GM18511 (cell line): ENCODE results near the gene HPS3.
A peak's percentile ranks its signal among the peaks of the same experiment; 100 is the strongest.
"Not testable (repeated sequence)": the region's sequence is repeated elsewhere in the genome, so short reads cannot be mapped to it uniquely, and the experiment has no call there.

Experiments used
- ATAC-seq: cut with Tn5 transposase; IDR thresholded peaks from one replicate; pipeline ENCODE4 v1.9.1; 2021; ENCODE audit warnings: mild to moderate bottlenecking, moderate library complexity; ENCODE audit not compliant: unreplicated experiment

HPS3 gene

DNA sequence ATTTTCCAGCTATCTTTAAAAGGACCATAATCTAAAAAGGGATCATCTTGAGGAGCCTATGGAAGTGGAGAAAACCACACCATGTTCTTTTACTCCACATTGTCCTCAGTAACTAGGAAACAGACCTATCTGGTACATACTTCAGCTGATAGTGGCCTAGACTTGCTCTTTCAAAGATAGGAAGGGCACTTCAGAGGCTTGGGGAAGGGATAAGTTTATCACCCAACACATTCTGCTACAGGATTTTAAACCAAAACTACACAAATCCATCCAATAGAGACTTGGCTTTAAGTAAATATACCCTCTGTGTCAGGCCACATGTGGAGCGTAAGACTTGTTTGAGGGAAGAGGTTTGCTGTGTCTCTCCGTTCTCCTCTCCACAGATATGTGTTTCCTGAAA, 56.8 kb downstream of the HPS3 start:
- ATAC-seq: no peak

DNA sequence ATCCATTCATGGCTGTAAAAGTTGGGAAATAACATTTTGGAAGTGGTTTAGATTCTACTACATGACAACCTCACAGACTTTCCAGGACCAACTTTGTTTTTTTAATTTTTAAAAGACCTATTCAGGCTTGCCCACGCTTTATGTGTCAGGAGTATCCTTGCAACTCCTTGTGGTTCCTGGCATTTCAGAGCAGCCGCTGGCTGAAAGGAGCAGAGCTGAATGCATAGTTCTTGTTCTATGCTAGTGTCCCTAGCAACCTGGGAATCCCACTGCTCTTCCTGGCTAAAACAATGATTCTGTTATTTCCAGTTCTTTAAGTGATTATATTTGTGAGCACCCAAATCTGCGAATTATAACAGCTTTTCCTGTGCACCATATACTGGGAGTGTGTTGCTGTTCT, 57.3 kb downstream of the HPS3 start:
- ATAC-seq: no peak

DNA sequence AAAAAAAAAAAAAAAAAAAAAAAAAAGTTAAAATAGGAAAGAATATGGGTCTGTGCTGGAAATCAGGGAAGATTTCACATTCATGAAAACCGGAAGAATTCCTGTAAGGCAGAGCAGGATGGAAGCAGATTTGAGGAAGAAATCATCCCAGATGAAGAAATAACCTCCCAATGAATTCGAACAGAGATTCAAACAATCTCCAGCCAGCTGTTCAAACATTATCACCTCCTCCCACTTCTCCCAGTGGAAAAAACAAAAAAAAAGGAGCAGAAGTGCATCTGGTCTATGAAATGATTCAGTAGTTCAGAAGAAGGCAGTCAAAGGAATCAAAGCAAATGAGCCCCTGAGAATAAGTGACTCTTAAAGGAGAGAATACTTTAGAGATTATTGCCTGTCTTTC, 59.1 kb downstream of the HPS3 start:
- ATAC-seq: no peak

GRCh38 chr3:149195221-149195620, 65.8 kb downstream of the HPS3 start:
- no peak for ATAC-seq

DNA sequence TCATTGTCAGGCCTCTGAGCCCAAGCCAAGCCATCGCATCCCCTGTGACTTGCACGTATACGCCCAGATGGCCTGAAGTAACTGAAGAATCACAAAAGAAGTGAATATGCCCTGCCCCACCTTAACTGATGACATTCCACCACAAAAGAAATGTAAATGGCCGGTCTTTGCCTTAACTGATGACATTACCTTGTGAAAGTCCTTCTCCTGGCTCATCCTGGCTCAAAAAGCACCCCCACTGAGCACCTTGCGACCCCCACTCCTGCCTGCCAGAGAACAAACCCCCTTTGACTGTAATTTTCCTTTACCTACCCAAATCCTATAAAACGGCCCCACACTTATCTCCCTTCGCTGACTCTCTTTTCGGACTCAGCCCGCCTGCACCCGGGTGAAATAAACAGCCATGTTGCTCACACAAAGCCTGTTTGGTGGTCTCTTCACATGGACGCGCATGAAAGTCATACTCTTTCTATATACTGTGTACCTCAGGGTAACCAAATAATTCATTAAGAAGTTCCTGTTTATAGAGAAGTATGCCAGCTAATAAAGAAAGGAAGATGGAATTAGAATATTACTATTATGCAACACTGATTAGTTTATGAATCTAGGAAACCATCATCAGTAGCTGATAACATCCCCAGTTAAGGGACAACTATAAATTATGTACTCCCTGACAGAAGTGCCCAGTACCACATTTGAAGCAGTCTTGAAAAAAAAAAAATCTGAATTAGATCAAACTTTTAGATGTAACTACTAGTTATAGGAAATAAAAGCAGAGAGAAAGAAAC, 67.6 kb downstream of the HPS3 start:
- not testable (repeated sequence) for ATAC-seq

DNA sequence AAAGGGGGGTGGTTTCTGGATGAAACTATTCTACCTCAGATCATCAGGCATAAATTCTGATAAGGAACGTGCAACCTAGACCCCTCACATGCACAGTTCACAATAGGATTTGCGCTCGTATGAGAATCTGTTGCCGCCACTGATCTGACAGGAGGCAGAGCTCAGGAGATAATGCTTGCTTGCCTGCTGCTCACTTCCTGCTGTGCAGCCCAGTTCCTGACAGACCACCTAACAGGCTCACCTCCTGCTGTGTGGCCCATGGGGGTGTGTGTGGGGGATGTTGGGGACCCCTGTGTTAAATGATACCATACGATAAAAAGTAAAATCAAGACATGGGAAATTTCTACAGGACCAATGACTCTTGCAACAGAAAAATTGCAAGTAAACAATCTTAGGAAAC, 68.2 kb downstream of the HPS3 start:
- ATAC-seq: no peak

DNA sequence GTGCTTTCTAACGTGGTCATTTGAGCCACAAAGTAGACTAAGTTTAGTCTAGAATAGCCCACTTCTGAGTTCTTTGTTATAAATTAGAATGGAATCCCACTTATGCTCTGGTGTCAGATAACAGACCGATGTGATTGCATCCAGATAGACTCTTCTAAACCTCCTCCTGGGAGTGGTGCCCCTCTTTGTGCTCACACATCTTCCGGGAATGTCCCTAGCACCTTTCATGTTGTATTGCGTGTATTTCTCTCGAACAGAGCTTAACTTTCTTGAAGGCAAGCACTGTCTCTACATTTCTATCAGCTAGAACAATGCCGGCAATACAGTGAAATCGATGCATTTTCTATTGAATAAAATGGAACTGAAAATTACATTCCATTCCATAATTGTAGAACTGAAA, 69.2 kb downstream of the HPS3 start:
- no peak for ATAC-seq

DNA sequence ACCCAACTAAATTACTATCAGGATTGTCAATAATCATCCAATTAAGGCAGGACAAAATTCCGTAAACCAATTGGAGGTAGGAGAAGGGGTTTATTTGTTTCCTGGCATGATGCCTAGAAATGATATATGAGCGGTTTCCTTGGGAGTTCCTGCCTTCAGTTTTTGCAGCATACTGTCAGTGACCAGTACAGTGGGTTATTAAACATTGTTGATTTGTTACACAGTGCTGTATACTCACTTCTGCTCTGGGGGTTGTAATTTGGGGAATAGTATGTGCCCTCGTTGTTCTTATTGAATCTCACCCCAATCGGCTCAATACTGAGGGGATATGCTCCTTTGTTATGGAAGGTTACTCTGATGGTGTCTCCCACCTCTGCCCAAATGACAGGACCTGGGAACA, 70.0 kb downstream of the HPS3 start:
- no peak for ATAC-seq

GRCh38 chr3:149203758-149204157, 74.3 kb downstream of the HPS3 start:
- ATAC-seq: peak; percentile 99

DNA sequence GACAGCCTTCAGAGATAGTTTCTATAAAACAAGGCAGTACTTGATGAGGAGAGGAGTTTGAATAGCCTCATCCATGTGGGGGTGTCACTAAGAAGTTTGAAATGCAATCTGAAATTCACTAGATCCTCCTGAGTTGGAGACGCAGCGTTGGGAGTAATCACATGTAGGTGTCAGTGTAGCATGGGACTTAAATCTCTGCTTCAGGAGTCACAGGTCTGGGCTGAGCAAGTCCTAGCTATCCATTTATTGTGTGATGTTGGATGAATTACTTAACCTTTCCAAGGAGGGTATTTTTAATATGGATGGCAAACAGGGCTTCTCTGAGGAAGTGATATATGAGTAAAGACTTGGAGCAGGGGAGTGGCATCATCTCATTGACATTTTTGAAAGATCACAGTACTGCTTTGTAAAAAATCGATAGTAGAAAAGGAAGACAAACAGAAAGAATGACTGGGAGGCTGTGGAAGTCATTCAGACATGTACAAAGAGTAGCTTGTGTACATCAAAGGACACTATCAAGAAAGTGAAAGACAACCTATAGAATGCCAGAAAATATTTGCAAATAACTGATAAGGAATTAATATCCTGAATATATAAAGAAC, 75.1 kb downstream of the HPS3 start:
- ATAC-seq: peak; percentile 13

DNA sequence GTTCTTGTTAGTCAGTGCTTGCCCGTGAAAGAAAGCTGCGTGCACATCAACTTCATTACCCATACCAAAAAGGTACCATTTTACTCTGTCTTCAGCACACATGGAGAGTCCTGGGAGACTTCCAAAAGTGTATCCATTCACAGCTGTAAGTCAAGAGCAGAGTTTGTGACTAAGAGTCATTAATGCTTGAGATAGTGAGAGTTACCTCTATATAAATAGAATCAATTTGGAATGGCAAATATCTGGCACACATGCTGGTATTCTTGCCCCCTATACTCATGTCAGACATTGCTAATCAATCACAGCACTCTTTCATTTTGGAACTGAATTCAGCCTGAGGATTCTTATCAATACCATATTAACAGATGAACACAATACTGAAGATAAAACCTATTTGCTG, 78.0 kb downstream of the HPS3 start:
- no peak for ATAC-seq

DNA sequence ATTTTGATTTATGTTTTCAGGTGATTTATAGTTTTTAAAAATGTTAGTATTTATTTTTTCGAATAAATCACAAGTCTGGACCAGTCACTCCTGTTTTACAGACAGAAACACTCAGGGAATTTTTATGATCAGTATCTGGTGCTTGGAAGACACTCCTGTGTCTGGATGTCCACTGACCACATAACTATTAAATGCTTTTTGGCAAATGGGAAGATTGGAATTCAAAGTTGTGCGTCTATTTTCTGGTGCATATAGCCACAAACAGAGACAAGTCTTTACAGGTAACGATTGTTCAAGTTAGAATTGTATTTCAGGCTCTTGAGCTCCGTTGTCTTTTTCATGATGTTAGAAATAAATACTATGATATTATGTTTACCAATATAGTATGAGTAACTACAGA, 80.0 kb downstream of the HPS3 start:
- no peak for ATAC-seq

DNA sequence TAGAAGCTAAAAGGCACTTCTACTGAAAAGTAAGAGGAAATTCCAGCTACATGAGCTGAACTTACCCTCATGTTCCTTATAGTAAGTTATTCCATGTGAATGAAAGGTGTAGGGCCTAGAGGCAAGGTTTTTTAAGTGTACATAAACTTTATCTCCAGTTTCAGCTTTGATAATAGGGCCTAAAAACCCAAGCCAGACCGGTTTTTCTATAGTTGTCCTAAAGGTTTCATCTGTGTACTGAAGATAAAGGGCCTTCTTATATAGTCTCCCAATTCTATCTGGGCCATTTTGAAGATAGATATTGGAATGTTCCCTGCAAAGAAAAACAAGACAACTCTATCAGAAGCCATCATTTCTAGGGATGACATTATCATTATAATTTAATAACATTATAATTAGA, 82.9 kb downstream of the HPS3 start:
- ATAC-seq: no peak

DNA sequence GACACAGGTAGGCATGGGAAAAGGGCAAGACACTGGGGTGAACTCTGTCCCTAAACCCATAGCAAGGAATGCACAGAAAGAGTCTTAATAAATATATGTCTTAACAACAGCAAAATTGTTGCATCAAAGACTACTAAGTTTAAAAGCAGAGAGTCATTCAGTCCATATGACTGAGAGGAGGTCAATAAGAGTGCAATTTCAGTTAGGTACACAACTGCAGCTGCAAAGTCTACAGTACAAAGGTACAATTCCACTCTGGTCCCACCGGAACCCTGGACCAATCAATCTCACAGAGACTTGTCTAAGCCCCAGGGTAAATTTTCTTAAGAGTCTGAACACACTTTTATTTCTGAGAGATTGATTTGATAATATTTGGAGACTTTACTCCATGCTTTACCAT, 85.3 kb downstream of the HPS3 start:
- no peak for ATAC-seq

- no peak for ATAC-seq
Observed at GRCh38 chr3:149215515-149215914, 86.1 kb downstream of the HPS3 start.

DNA sequence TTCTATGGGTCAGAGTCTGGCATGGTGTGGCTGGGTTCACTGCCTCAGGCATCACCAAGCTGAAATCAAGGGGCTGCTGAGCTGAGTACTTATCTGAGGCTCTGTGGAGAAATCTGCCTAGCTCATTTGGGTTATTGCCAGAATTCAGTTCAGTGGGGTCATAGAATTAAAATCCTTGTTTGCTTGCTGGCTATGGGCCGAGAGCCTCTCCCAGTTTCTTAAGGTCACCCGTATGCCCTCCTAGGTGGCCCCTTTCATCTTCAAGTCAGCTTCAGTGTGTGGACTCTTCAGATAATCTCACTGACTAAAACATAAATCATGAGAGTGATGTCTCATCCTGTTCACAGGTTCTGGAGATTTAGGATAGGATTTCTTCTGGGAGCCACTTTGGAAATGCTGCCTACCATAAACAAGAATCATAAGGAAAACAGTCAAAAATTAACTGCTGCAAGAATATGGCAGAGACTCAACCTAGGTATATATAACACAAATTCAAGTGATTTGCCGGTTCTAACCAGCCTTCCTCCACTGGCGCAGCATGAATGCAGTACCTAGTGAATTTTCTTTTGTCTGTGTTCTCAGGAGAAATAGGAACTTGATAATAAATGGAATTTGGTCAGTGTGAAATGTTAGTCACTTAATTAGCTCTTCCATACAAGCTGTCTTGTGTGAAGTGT, 86.9 kb downstream of the HPS3 start:
- no peak for ATAC-seq

DNA sequence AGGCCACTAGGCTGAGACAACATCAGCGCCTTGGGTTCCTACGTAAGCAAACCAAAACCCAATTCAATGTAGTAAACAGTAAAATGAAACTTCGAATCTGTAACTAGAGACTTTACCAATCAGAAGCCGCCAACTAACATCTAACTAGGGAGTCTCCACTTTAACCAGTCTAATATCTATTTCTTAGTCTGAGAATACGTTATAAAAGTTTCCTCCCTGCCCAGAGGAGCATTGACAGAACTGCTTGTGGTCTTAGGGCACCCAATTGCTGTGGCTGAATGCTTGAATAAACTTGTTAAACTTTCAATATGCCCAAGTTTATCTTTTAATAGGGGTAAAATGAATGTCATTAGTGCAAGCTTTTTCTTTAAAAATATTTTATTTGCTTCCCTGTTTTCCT, 87.9 kb downstream of the HPS3 start:
- no peak for ATAC-seq

DNA sequence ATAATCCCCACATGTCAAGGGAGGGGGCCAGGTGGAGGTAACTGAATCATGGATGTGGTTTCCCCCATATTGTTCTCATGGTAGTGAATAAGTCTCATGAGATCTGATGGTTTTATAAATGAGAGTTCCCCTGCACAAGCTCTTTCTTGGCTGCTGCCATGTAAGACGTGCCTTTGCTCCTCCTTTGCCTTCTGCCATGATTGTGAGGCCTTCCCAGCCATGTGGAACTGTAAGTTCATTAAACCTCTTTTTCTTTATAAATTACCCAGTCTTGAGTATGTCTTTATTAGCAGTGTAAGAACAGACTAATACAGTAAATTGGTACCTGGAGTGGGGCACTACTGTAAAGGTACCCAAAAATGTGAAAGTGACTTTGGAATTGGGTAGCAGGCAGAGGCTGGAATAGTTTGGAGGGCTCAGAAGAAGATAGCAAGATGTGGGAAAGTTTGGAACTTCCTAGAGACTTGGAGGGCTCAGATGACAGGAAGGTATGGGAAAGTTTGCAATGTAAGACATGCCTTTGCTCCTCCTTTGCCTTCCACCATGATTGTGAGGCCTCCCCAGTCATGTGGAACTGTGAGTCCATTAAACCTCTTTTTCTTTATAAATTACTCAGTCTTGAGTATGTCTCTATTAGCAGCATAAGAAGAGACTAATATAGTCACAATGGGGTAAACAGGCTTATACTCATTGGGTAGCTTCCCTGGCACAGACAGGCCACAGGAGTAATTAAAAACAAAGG, 90.1 kb downstream of the HPS3 start:
- not testable (repeated sequence) for ATAC-seq

DNA sequence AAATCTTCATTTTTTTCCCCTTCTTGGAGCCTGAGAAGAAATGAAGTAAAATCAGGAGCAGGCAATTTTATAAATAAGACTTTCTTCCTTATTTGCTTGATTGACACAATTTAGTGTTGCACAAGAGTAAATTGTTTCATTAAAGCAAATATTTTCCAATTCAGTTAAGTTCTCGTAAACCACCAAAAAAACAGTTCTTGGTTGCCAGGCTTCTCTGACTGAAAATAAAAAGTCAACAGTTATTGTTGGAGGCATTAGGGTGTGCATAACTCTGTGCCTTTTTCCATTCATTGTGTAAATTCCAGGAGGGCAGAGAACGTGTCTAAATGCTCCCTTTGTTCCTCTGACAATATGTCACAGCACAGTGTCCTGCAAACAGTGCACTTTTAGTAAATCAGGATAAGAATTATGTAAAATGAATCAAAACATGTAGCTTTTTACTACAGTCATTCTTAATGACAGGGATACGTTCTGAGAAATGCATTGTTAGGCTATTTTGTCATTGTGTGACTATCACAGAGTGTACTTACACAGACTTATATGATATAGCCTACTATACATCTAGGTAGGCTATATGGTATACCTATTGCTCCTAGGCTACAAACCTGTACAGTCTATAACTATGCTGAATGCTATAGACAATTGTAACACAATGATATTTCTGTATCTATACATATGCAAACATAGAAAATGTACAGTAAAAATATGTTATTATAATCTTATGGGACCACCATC, 92.5 kb downstream of the HPS3 start, which contains the start of gene CP:
Gene CP (minus strand): TSS at position 47 of the 735 bp plus-strand sequence. CDS start 37 bp downstream, at position 10.
- no peak for ATAC-seq
